ENCODE measurements around the gene ASB1. TPM values are rescaled to one million over a fixed set of nuclear protein-coding genes. Genes with fewer than 3 reads are reported as not detected.

The ASB1 gene
- total RNA-seq, 1 donor from 2014 or later = 35.2 TPM

Other genes with a start within 250 kb of the ASB1 start
- 77.3 and 79.9 TPM in 2 replicates for gene ILKAP, start 223.2 kb upstream of the ASB1 start, total RNA-seq
- 10.3 and 11.2 TPM in 2 replicates for gene HES6, start 186.9 kb upstream of the ASB1 start, total RNA-seq
- 19.0 and 21.2 TPM in 2 replicates for gene PER2, start 138.3 kb upstream of the ASB1 start, total RNA-seq
- gene TRAF3IP1, start 106.4 kb upstream of the ASB1 start, total RNA-seq = 14.4 and 15.4 TPM in 2 replicates

Measured in activated T-helper 1 cell treated with anti-CD3 and anti-CD28 coated beads, Interleukin-12 subunit alpha, Interleukin-12 subunit beta, Interleukin-2, Interleukin-4 antibody, amounts not matched to agents 30 ng/mL and 10 ng/mL and 1 ng/mL, durations not matched to agents 14 hours and 24 hours and 36 hours (primary cell).